Activated CD4-positive, alpha-beta T cell treated with anti-CD3 and anti-CD28 coated beads, Interleukin-2, amount 50 U/mL, for 48 hours (primary cell): Measurements from ENCODE around the gene CDK2.
"Not testable (repeated sequence)": the region's sequence is repeated elsewhere in the genome, so short reads cannot be mapped to it uniquely, and the experiment has no call there.

Experiments
- DNase-seq, 2 experiments: peaks; one replicate each; pipeline ENCODE4 v3.0.0-alpha.2; 2020

The CDK2 gene

GRCh38 chr12:55966408-55967281 lies at the start of gene CDK2:
Gene CDK2 (plus strand): TSS chr12:55966830. CDS start chr12:55967009, 179 bp downstream.
- DNase-seq, result peak; percentile 97 to 98

- DNase-seq, result not testable (repeated sequence)
Measured at GRCh38 chr12:55919032-55919431, 47.6 kb upstream of the CDK2 start.

DNA sequence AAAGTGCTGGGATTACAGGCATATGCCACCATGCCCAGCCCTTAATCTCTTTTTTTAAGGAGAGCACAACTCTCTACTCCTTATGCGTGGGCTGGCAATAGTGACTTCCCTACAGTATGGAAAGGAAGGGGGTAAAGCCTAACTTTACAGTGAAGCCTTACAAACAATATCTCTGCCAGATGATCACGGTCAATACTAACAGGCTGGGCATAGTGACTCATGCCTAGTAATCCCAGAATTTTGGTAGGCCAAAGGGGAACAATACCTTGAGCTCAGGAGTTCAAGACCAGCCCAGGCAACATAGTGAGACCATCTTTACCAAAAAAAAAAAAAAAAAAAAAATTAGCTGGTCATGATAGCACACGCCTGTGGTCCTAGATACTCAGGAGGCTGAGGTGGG lies 44.5 kb upstream of the CDK2 start:
- no peak for DNase-seq

DNA sequence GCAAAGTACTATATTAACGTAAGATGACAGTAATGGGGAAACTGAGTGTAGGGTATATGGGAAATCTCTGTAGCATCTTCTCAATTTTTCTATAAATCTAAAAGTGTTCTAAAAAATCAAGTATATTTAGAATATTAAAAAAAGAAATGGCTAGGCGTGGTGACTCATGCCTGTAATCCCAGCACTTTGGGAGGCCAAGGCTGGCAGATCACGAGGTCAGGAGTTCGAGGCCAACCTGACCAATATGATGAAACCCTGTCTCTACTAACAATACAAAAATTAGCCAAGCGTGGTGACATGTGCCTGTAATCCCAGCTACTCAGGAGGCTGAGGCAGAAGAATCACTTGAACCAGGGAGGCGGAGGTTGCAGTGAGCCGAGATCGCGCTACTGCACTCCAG lies 43.0 kb upstream of the CDK2 start:
- not testable (repeated sequence) for DNase-seq

DNA sequence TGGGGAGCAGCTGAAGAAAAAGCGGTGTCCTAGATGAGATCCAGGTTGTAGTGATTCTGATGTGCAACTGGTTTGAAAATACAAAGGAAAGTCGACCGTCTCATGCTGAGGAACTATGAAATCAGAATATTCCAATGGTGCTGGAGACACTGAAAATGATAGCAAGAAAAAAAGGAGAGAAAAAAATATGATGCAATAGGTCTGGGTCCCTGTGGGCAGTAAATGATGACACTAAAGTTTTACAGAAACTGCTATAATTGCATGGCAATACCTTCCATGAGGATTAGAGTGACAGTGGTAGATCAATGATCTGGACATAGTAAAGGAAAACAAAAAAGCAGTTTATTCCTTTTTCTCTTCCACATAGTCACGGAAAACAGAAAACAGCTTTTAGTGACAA lies 41.3 kb upstream of the CDK2 start:
- no peak for DNase-seq

GRCh38 chr12:55925870-55926737 lies 40.5 kb upstream of the CDK2 start:
- DNase-seq, result peak in 1 of 2 experiments; percentile 21

DNA sequence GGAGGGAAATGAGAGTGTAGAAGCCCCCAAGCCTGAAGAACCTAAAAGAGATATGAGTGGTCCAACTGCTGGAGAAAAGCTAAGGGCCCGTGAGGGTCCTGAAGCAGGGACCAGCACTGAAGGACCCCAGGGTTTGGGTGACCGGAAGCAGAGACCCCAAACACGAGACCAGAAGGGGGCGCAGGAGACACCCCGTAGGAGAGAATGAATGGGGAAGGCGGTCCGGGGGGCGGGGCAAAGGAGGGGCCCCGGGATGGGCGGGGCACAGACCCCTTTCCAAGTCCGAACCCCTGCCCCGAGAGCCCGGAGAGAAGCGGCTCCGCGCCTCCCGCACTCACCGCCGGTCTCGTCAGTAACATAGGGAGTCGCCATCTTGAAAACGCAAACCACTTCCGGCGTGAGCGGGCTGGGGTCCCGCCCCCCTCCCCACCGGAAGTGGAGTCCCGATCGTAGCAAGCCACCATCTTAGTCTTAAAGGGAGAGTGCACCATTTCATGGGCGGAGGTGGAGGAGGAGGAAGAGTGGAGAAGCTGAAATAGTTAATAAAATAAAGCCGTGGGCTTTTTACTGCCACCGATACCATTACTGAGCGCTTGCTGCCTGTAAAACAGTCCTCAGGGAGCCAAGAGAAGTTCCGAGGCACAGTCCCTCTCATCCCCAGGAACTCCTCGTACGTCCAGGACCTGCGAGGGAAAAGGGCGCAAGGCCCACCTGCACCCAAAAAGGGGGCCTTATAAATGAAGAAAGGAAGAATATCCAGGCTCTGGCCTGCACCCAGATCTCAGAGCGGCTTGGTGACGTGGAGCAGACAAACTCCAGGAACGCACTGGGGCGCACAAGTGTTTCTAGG lies 39.7 kb upstream of the CDK2 start:
- peak; percentile 94 to 96 for DNase-seq

- DNase-seq, result peak; percentile 77 to 83
Measured at GRCh38 chr12:55927588-55928502, 38.8 kb upstream of the CDK2 start, which contains the start of gene PYM1. Gene PYM1 (minus strand): TSS chr12:55927894. CDS start chr12:55927761, 133 bp downstream.

- DNase-seq, result peak; percentile 82 to 86
Measured at GRCh38 chr12:55929306-55929791, 37.3 kb upstream of the CDK2 start.

DNA sequence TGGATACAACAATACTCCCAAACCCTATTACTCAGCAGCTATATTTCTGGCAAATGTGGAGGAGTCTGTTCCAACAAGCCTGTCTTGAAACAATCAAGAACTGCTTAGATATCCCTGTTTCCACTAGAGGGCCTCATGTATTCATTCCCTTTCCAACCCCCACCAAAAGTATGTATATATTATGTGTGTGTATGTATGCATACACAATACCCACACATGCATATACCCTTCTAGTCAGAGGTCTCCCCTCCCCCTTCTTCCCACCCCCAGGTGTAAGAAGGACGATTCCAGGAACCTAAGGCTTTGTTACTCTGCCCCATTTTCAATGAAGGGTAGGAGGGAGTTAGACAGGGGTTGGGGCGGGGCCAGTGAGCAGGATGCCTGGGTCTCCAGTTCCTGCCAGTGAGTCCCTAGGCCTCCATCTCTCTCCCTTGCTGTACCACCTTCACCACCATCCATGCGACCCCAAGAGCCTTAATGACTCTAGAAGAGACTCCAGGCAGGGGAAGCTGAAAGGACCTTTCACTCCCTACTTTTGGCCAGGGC lies 35.8 kb upstream of the CDK2 start, which contains the start of gene DGKA:
Gene DGKA (plus strand): TSS at position 392 of the 546 bp plus-strand sequence. CDS start 5,342 bp downstream, outside the sequence.
- DNase-seq, result peak; percentile 87 to 91

GRCh38 chr12:55931317-55931779 lies 35.3 kb upstream of the CDK2 start:
- DNase-seq, result peak in 1 of 2 experiments; percentile 20

DNA sequence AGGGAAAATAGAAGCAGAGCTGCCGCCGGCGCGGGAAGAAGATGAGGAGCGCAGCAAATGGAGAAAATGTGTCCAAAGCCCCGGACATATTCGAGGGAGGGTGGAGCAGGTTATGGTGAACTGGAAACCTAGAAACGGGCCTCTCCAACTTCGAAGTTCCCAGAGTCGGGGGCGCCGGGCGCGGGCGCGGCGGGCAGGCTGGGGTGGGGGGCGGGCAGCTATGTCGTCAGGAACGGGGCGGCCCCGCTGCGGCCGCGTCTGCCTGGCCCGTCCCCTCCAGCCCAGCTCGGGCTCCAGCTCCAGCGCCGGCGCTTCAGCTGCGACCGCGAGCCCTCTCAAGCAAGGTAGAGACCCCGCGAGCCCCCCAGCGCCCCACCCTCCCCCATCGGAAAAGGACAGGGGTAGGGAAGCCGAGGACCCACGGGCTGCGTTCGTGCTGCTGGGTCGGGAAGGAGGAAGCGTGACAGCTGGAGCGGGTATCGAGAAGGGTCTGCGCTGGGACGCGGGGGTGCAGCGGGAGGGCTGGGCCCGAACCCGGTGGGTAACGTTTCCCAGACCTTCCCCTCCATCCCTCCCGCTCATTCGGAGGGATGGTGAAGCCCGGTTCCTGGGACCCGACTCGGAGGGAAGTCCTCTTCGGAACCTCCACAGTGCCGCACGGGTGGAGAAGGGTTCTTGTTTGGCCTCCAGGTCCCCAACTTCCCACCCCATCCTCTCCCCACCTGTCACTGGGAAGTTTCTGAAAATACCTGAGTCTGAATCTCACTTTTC lies 34.7 kb upstream of the CDK2 start:
- DNase-seq, result peak; percentile 33 to 49

GRCh38 chr12:55932551-55932910 lies 34.1 kb upstream of the CDK2 start:
- DNase-seq, result peak; percentile 30 to 53

DNA sequence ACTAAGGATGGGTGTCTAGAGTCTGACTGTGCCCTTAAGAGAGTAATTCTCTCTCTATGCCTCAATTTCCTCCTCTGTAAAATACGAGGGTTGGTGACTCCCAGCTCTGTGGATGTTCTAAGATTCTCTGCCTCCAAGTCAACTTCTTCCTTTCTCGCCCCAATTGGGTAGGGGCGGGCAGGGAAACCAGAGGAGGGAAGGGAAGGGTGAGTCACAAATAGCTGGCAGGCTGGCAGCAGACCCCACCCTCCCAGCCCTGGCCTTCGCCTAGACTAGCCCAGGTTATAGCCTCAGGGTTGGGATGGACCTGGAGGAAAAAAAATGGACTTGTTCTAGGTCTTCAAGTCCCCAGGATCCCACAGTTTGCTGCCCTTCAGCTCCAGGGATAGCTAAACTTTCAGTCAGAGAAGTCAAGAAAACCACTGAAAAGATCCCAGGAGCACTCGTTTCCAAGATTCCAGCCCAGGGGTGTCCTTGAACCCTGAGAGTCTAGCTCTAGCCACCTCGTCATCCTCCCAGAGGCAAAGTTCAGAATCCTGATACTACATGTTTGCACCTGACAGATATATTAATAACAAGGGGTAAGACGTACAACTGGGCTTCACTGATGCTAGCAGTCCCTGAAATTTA lies 33.3 kb upstream of the CDK2 start:
- no peak for DNase-seq

DNA sequence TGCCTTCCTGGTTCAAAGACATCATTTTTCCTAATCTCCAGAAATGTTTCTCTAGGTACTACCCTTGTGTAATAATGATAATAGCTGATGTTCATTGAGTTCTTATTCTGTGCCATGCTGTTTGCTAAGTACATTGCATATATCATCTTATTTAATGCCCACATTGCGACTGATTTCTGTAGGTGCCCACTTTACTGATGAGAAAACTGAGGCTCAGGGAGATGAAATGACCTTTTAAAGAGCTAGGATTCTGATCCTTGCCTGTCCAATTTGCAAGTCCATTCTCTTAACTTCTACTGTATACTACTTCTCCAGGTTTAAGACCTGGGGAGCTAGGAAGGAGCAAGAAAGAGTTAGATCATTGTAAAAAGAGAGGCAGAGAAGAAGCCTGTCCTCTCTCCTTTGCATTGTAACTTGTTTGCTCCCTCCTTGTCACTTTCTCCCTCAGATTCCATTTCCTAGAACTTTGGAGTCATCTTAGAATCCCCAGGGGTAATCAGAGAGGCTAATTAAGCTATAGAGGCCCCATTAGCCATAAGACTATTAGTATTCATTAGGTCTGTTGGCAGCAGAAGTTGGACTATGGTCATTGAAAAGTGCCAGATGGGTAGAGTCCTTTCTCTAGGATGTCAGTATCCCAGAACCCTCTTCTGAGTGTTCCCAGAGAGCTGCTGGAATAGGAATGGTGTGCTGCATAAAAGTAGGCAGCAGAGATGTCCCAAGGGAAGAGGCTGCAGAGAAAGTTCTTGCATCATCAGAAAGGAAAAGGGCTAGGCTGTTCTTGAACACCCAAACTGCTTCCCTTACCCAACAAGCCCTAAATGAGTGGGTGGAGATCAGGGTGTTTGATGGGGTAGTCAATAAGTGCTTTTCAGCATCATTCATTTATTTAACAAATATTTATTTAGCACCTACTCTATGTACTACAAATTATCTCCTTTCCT lies 32.6 kb upstream of the CDK2 start:
- no peak for DNase-seq

DNA sequence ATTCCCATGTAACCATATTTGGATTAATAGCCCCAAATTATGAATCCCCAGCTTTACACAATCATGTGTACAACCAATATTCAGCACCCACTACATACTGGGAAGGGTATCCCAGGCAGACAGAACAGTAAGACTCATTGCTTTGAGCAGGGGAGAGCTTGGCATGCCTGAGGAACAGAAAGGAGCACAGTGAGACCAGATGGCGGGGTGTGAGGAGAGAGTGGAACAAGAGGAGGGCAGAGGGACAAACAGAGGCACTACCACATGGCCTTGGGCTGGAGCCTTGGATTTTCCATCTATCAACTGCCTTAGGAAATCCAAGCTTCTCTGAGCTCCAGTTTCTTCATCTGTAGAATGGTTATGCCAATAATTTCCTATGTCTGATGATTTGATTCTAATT lies 31.9 kb upstream of the CDK2 start:
- DNase-seq, result no peak

- peak; percentile 50 to 61 for DNase-seq
Measured at GRCh38 chr12:55935738-55936151, 30.9 kb upstream of the CDK2 start.

GRCh38 chr12:55937981-55938380 lies 28.6 kb upstream of the CDK2 start:
- DNase-seq, result no peak
